Measurements from ENCODE around the gene CMIP.

Gene CMIP

GRCh38 chr16:81607805-81608522 lies 163.4 kb downstream of the CMIP start:
- DNase-seq (ENCODE audit: low read depth) = no peak

- DNase-seq (ENCODE audit: low read depth) = peak; percentile 49
These were observed 164.1 kb downstream of the CMIP start for GRCh38 chr16:81608523-81609209.

GRCh38 chr16:81609323-81609892 lies 164.8 kb downstream of the CMIP start:
- DNase-seq (ENCODE audit: low read depth) = no peak

- peak; percentile 74 for DNase-seq (ENCODE audit: low read depth)
These were observed 165.7 kb downstream of the CMIP start for GRCh38 chr16:81610144-81610842.

- DNase-seq (ENCODE audit: low read depth) = no peak
These were observed 166.3 kb downstream of the CMIP start for GRCh38 chr16:81610936-81611335.

GRCh38 chr16:81611721-81612120 lies 167.1 kb downstream of the CMIP start:
- DNase-seq (ENCODE audit: low read depth) = no peak

GRCh38 chr16:81612351-81613163 lies 167.9 kb downstream of the CMIP start:
- no peak for DNase-seq (ENCODE audit: low read depth)

- no peak for DNase-seq (ENCODE audit: low read depth)
These were observed 169.6 kb downstream of the CMIP start for GRCh38 chr16:81614171-81614570.

GRCh38 chr16:81614654-81615359 lies 170.2 kb downstream of the CMIP start:
- no peak for DNase-seq (ENCODE audit: low read depth)

GRCh38 chr16:81615411-81615810 lies 170.8 kb downstream of the CMIP start:
- DNase-seq (ENCODE audit: low read depth) = no peak

- no peak for DNase-seq (ENCODE audit: low read depth)
These were observed 171.2 kb downstream of the CMIP start for GRCh38 chr16:81615833-81616232.

GRCh38 chr16:81616321-81617020 lies 171.9 kb downstream of the CMIP start:
- DNase-seq (ENCODE audit: low read depth) = peak; percentile 52

- no peak for DNase-seq (ENCODE audit: low read depth)
These were observed 172.4 kb downstream of the CMIP start for GRCh38 chr16:81617021-81617346.

- no peak for DNase-seq (ENCODE audit: low read depth)
These were observed 173.6 kb downstream of the CMIP start for GRCh38 chr16:81618187-81618586.

- no peak for DNase-seq (ENCODE audit: low read depth)
These were observed 174.1 kb downstream of the CMIP start for GRCh38 chr16:81618661-81619060.

GRCh38 chr16:81620029-81620428 lies 175.4 kb downstream of the CMIP start:
- DNase-seq (ENCODE audit: low read depth) = no peak

GRCh38 chr16:81620796-81621195 lies 176.2 kb downstream of the CMIP start:
- DNase-seq (ENCODE audit: low read depth) = no peak

- DNase-seq (ENCODE audit: low read depth) = no peak
These were observed 176.9 kb downstream of the CMIP start for GRCh38 chr16:81621496-81621895.

- peak; percentile 66 for DNase-seq (ENCODE audit: low read depth)
These were observed 178.9 kb downstream of the CMIP start for GRCh38 chr16:81623365-81624102.

GRCh38 chr16:81624403-81624759 lies 179.8 kb downstream of the CMIP start:
- no peak for DNase-seq (ENCODE audit: low read depth)

Data from ELR (cell line).